Mesenchymal stem cell (in vitro differentiated cells and primary cell): ENCODE data around the gene FSTL4.

Experiments used
- DNase-seq: peaks from one replicate; pipeline ENCODE4 v3.0.0-alpha.2; 2013
- H2AFZ ChIP-seq: one replicate; pipeline ENCODE4 v1.6.1; 2013; ENCODE audit warnings: low read depth, mild to moderate bottlenecking, control low read depth, inconsistent platforms, low read length, moderate library complexity
- H2AK5ac ChIP-seq: 2 replicates; pipeline ENCODE4 v1.6.1; 2013; ENCODE audit warnings: low read length, moderate library complexity, mild to moderate bottlenecking, inconsistent platforms; ENCODE audit not compliant: severe bottlenecking
- H2BK120ac ChIP-seq: one replicate; pipeline ENCODE4 v1.6.1; 2013; ENCODE audit warnings: low read depth, mild to moderate bottlenecking, inconsistent platforms, low read length, moderate library complexity
- H2BK12ac ChIP-seq, 2 experiments: one replicate each; pipeline ENCODE4 v1.6.1; 2013; ENCODE audit warnings: inconsistent platforms in 2 of 2, low read length in 2 of 2, mild to moderate bottlenecking in 2 of 2, moderate library complexity in 2 of 2, control low read depth in 1 of 2
- H2BK15ac ChIP-seq: one replicate; pipeline ENCODE4 v1.6.1; 2013; ENCODE audit warnings: mild to moderate bottlenecking, low read depth, inconsistent platforms; ENCODE audit not compliant: poor library complexity, severe bottlenecking
- H2BK5ac ChIP-seq: 2 replicates; pipeline ENCODE4 v1.6.1; 2013; ENCODE audit warnings: low read depth, mild to moderate bottlenecking, low read length, control low read depth, inconsistent platforms; ENCODE audit not compliant: poor library complexity, severe bottlenecking
- H3K14ac ChIP-seq, 2 experiments: one replicate each; pipeline ENCODE4 v1.6.1; 2013; ENCODE audit warnings: inconsistent platforms in 2 of 2, low read length in 2 of 2, control low read depth in 1 of 2, mild to moderate bottlenecking in 1 of 2, moderate library complexity in 1 of 2
- H3K18ac ChIP-seq, 2 experiments: one replicate each; pipeline ENCODE4 v1.6.1; 2013; ENCODE audit warnings: inconsistent platforms in 2 of 2, low read length in 2 of 2, control low read depth in 1 of 2, low read depth in 1 of 2, mild to moderate bottlenecking in 1 of 2
- H3K23ac ChIP-seq, 2 experiments: one replicate each; pipeline ENCODE4 v1.6.1; 2013; ENCODE audit warnings: inconsistent platforms in 2 of 2, low read length in 2 of 2, mild to moderate bottlenecking in 2 of 2, moderate library complexity in 2 of 2, control low read depth in 1 of 2
- H3K27ac ChIP-seq: 2 replicates; pipeline ENCODE4 v1.5.1; 2013; ENCODE audit warnings: mild to moderate bottlenecking, moderate library complexity, low read length, control low read depth, inconsistent platforms; ENCODE audit not compliant: poor library complexity, severe bottlenecking
- H3K27me3 ChIP-seq, 2 experiments: 2 replicates each; pipeline versions ENCODE4 v1.6.1 to v1.7.0; 2013; ENCODE audit warnings: low read length in 2 of 2, mild to moderate bottlenecking in 2 of 2, moderate library complexity in 2 of 2, control low read depth in 1 of 2, inconsistent platforms in 1 of 2; ENCODE audit not compliant: control insufficient read depth in 1 of 2, insufficient read depth in 1 of 2
- H3K36me3 ChIP-seq, 2 experiments: 2 replicates each; pipeline versions ENCODE4 v1.6.1 to v1.7.0; 2013; ENCODE audit warnings: low read length in 2 of 2, control low read depth in 1 of 2, inconsistent platforms in 1 of 2, low read depth in 1 of 2, mild to moderate bottlenecking in 1 of 2; ENCODE audit not compliant: insufficient read depth in 2 of 2, control insufficient read depth in 1 of 2
- H3K4ac ChIP-seq, 2 experiments: one replicate each; pipeline ENCODE4 v1.6.1; 2013; ENCODE audit warnings: inconsistent platforms in 2 of 2, low read length in 2 of 2, mild to moderate bottlenecking in 2 of 2, moderate library complexity in 2 of 2, control low read depth in 1 of 2, low read depth in 1 of 2
- H3K4me1 ChIP-seq: 2 replicates; pipeline ENCODE4 v1.6.1; 2013; ENCODE audit warnings: low read depth, low read length, control low read depth; ENCODE audit not compliant: control insufficient read depth, insufficient read depth
- H3K4me2 ChIP-seq: 2 replicates; pipeline ENCODE4 v1.6.1; 2013; ENCODE audit warnings: low read length, mild to moderate bottlenecking, inconsistent platforms; ENCODE audit not compliant: poor library complexity, severe bottlenecking
- H3K4me3 ChIP-seq, 2 experiments: 2 replicates each; pipeline versions ENCODE4 v1.5.1 to v1.7.0; 2013; ENCODE audit warnings: low read length in 2 of 2, mild to moderate bottlenecking in 2 of 2, control low read depth in 1 of 2, low read depth in 1 of 2; ENCODE audit not compliant: insufficient read depth in 1 of 2
- H3K79me1 ChIP-seq: replicated peaks from 2 replicates; pipeline ENCODE4 v1.6.1; 2013; ENCODE audit warnings: mild to moderate bottlenecking, control low read depth, low read length, inconsistent platforms; ENCODE audit not compliant: poor library complexity, severe bottlenecking
- H3K9ac ChIP-seq: 2 replicates; pipeline ENCODE4 v1.7.0; 2013; ENCODE audit warnings: mild to moderate bottlenecking, low read length, moderate library complexity
- H3K9me3 ChIP-seq: 2 replicates; pipeline ENCODE4 v1.7.0; 2013; ENCODE audit warnings: mild to moderate bottlenecking, low read length; ENCODE audit not compliant: control insufficient read depth
- H4K8ac ChIP-seq: one replicate; pipeline ENCODE4 v1.6.1; 2013; ENCODE audit warnings: inconsistent platforms, mild to moderate bottlenecking, low read length, moderate library complexity
- H4K91ac ChIP-seq: one replicate; pipeline ENCODE4 v1.6.1; 2013; ENCODE audit warnings: mild to moderate bottlenecking, low read length, inconsistent platforms
- WGBS: methylation state at CpG from one replicate; pipeline ENCODE4 v1.1.7; 2013; ENCODE audit warnings: mixed read lengths; 5-methylcytosine and 5-hydroxymethylcytosine counted together

The FSTL4 gene

DNA sequence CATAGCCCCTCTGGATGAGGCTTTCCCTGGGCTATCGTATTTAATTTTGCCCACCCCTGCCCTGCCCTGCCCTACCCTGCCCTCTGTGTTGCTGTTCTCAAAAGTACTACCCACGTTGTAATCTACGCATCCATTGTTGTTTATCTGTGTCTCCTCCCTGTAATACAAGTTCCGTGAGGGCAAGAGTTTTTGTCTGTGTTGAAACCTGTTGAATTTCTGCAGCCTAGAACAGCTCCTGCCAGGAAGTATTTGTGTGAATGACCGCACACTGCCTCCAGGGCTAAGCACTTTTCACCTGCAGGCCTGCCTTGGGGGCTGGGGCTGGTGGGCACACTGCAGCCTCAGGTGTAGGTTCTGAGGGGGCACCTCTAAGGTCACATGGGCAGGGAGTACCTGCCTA is 315.7 kb downstream of the FSTL4 start:
- Histone ChIP-seq H2BK120ac (no peak overlapping the region), H3K4me2 (no peak overlapping the region), H3K4me3 (no peak overlapping the region), H3K9me3 (no peaks in the 10 kb centered on the region), H3K18ac (no peak overlapping the region), H4K8ac (no peak overlapping the region), H3K14ac (no peak overlapping the region), H3K4me1 (peaks cover 6% of the 10 kb centered on the region), H2BK5ac (no peak overlapping the region), H4K91ac (no peak overlapping the region), H2BK15ac (no peak overlapping the region), H3K36me3 (no peaks in the 10 kb centered on the region), H3K79me1 (no peaks in the 10 kb centered on the region), H3K4ac (no peak overlapping the region), H3K27ac (no peak overlapping the region), H2AK5ac (no peak overlapping the region), H2AFZ (no peak overlapping the region), H2BK12ac (no peak overlapping the region), H3K23ac (no peak overlapping the region), H3K27me3 (peaks cover 42 to 82% of the 10 kb centered on the region in 2 experiments), H3K9ac (no peak overlapping the region)
- WGBS, result 56% methylated on average over 5 of the region's 5 CpGs
- no peak for DNase-seq

DNA sequence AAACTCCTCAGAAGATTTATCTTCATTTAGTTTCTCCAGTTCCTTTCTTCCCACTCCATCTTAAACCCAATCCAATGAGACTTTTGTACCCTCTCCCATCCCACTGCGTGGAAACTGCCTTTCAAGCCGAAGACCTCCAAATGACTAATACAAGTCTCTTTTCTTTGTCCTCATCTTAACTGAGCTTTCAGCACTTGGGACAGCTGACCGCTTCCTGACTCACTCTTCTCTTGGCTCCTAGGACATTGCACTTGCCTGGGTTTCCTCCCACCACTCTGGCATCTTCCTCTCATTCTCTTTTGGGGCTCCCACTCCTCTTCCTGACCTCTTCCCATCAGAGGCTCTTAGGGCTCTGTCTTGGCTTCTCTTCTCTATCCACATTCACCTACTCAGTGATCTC is 316.8 kb downstream of the FSTL4 start:
- DNase-seq, result no peak
- Histone ChIP-seq H4K8ac (no peak overlapping the region), H3K14ac (no peak overlapping the region), H3K4ac (no peak overlapping the region), H3K23ac (no peak overlapping the region), H2BK15ac (no peak overlapping the region), H2BK12ac (no peak overlapping the region), H3K4me1 (peaks cover 6% of the 10 kb centered on the region), H3K36me3 (no peaks in the 10 kb centered on the region), H3K4me3 (no peak overlapping the region), H2AK5ac (no peak overlapping the region), H3K18ac (no peak overlapping the region), H3K27ac (no peak overlapping the region), H3K4me2 (no peak overlapping the region), H3K9me3 (no peaks in the 10 kb centered on the region), H2BK5ac (no peak overlapping the region), H3K27me3 (peaks cover 33 to 82% of the 10 kb centered on the region in 2 experiments), H2BK120ac (no peak overlapping the region), H4K91ac (no peak overlapping the region), H3K9ac (no peak overlapping the region), H3K79me1 (no peaks in the 10 kb centered on the region), H2AFZ (no peak overlapping the region)
- 85% methylated on average over 3 of the region's 3 CpGs for WGBS

DNA sequence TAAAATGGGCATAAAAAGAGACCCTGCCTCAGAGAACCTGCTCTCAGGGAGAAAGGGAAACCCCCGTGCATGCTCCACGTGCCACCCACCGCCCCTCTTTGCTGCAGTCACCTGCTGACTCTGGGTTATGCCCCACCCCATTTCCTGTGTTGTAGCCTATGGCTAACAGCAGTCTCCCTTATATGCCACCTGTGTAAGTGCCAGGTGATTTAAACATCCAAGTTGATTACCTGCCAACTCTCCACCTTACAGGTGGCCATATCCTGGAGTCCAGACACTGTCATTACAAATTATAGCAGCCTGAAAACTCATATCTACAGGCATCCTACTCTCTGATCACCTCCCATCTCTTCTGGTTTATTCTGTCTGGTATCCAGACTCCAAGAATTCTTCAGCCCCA is 318.0 kb downstream of the FSTL4 start:
- Histone ChIP-seq H3K23ac (no peak overlapping the region), H3K4ac (no peak overlapping the region), H3K4me2 (no peak overlapping the region), H2BK5ac (no peak overlapping the region), H2BK12ac (no peak overlapping the region), H3K9ac (no peak overlapping the region), H3K36me3 (no peaks in the 10 kb centered on the region), H3K4me3 (no peak overlapping the region), H3K18ac (no peak overlapping the region), H2AFZ (no peak overlapping the region), H2BK120ac (no peak overlapping the region), H3K79me1 (no peaks in the 10 kb centered on the region), H3K27me3 (peaks cover 27 to 82% of the 10 kb centered on the region in 2 experiments), H3K4me1 (peaks cover 6% of the 10 kb centered on the region), H4K8ac (no peak overlapping the region), H4K91ac (no peak overlapping the region), H3K27ac (no peak overlapping the region), H3K14ac (no peak overlapping the region), H3K9me3 (no peaks in the 10 kb centered on the region), H2AK5ac (no peak overlapping the region), H2BK15ac (no peak overlapping the region)
- DNase-seq, result no peak
- 68% methylated on average over 3 of the region's 3 CpGs for WGBS

DNA sequence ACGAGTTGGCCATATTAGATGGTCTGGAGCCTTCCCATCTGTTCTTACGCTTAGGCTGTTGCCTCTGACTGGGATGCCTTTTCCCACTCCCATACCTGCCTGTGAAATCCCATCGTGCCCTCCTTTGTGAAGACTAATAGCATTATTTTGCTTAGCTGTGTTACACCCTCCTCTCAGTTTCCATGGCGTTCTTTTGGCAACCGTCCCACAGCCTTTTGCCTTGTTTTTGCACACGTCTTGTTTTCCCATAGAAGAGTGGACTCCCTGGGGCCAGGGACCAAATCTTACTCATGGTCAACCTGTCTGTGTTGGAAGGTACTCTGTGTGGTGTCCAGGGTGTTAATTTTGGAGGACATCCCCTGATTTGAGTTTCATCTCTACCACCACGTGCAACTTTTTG is 318.4 kb downstream of the FSTL4 start:
- H3K4me3 ChIP-seq, result no peak overlapping the region

More for the DNA sequence above, 318.4 kb downstream of the FSTL4 start:
- Histone ChIP-seq H2AFZ (no peak overlapping the region), H3K18ac (no peak overlapping the region), H4K8ac (no peak overlapping the region), H3K79me1 (no peaks in the 10 kb centered on the region), H3K14ac (no peak overlapping the region), H3K27me3 (peaks cover 27 to 80% of the 10 kb centered on the region in 2 experiments), H3K4ac (no peak overlapping the region), H3K9ac (no peak overlapping the region), H3K4me1 (peaks cover 6% of the 10 kb centered on the region), H3K9me3 (no peaks in the 10 kb centered on the region), H2BK15ac (no peak overlapping the region), H2BK5ac (no peak overlapping the region), H3K23ac (no peak overlapping the region), H4K91ac (no peak overlapping the region), H2AK5ac (no peak overlapping the region), H3K36me3 (no peaks in the 10 kb centered on the region), H2BK120ac (no peak overlapping the region), H3K27ac (no peak overlapping the region), H2BK12ac (no peak overlapping the region), H3K4me2 (no peak overlapping the region)
- 85% methylated on average over 7 of the region's 7 CpGs for WGBS
- DNase-seq, result no peak
